Activated naive CD4-positive, alpha-beta T cell treated with anti-CD3 and anti-CD28 coated beads for 36 hours (primary cell): Measurements from ENCODE around the gene AP3B1. TPM values are rescaled to one million over a fixed set of nuclear protein-coding genes. Genes with fewer than 3 reads are reported as not detected.

ENCODE experiments used
- CTCF ChIA-PET: fragments of 350-600 bp; sonication (Branson Sonifier 250); formaldehyde crosslinking; loops from one replicate; lab custom pipeline; 2021; ENCODE audit warnings: antibody characterized with exemption; lab: Charles Lee
- DNase-seq: peaks from one replicate; pipeline ENCODE4 v3.0.0-alpha.2; 2020
- H3K27ac Mint-ChIP-seq: one replicate; pipeline ENCODE4 v1.8.0; 2021; ENCODE audit warnings: mild to moderate bottlenecking, mixed read lengths
- H3K27me3 Mint-ChIP-seq: one replicate; pipeline ENCODE4 v1.8.0; 2021; ENCODE audit warnings: low read depth, mixed read lengths
- H3K36me3 Mint-ChIP-seq: one replicate; pipeline ENCODE4 v1.8.0; 2021; ENCODE audit warnings: low read depth, mixed read lengths
- H3K4me1 Mint-ChIP-seq: one replicate; pipeline ENCODE4 v1.8.0; 2021; ENCODE audit warnings: low read depth, mixed read lengths
- H3K4me3 Mint-ChIP-seq: one replicate; pipeline ENCODE4 v1.8.0; 2021; ENCODE audit warnings: mild to moderate bottlenecking, moderate library complexity, mixed read lengths
- H3K9me3 Mint-ChIP-seq: one replicate; pipeline ENCODE4 v1.8.0; 2021; ENCODE audit warnings: mixed read lengths
- intact Hi-C: fragments of 100-400 bp; cut with micrococcal nuclease; formaldehyde crosslinking; loops from one replicate; pipeline ENCODE4 v1.15.1; 2023
- total RNA-seq, 2 experiments: library from RNA; stranded (reverse); gene quantifications; one replicate each; pipeline ENCODE4 v1.2.3, GENCODE V29; 2021

The AP3B1 gene
- total RNA-seq, 2 experiments from 2014 or later, result 29.9 to 33.0 TPM

GRCh38 chr5:78286290-78286689 lies 8.2 kb downstream of the AP3B1 start:
- Mint-ChIP-seq H3K36me3 (peaks cover 10% of the 10 kb centered on the region), H3K27ac (no peak overlapping the region), H3K9me3 (no peaks in the 10 kb centered on the region), H3K4me3 (no peak overlapping the region), H3K27me3 (no peaks in the 10 kb centered on the region), H3K4me1 (peaks cover 47% of the 10 kb centered on the region)
- DNase-seq, result peak; percentile 7
- CTCF ChIA-PET, result no interaction called here
- intact Hi-C loops, result no loop called here

GRCh38 chr5:78283802-78284201 lies 10.7 kb downstream of the AP3B1 start:
- CTCF ChIA-PET, result interaction anchor here (0.5 to 1.4 kb wide), 3 partner anchors 12 to 16 kb away, joined by 4 read pairs; no protein-coding TSS in a partner anchor
- DNase-seq, result no peak
- Mint-ChIP-seq H3K36me3 (peaks cover 10% of the 10 kb centered on the region), H3K27me3 (no peaks in the 10 kb centered on the region), H3K4me3 (no peak overlapping the region), H3K27ac (no peak overlapping the region), H3K9me3 (no peaks in the 10 kb centered on the region), H3K4me1 (peaks cover 31% of the 10 kb centered on the region)
- intact Hi-C loops, result no loop called here

GRCh38 chr5:78283105-78283504 lies 11.4 kb downstream of the AP3B1 start:
- H3K27ac Mint-ChIP-seq, result no peak overlapping the region
- no peaks in the 10 kb centered on the region for H3K9me3 Mint-ChIP-seq
- H3K27me3 Mint-ChIP-seq, result no peaks in the 10 kb centered on the region
- H3K36me3 Mint-ChIP-seq, result peaks cover 10% of the 10 kb centered on the region
- DNase-seq, result no peak
- H3K4me1 Mint-ChIP-seq, result peaks cover 31% of the 10 kb centered on the region
- CTCF ChIA-PET, result no interaction called here
- no peak overlapping the region for H3K4me3 Mint-ChIP-seq
- intact Hi-C loops, result no loop called here

GRCh38 chr5:78280261-78280660 lies 14.2 kb downstream of the AP3B1 start:
- Mint-ChIP-seq H3K27me3 (no peaks in the 10 kb centered on the region), H3K4me1 (peaks cover 19% of the 10 kb centered on the region), H3K9me3 (no peaks in the 10 kb centered on the region), H3K36me3 (peaks cover 2% of the 10 kb centered on the region), H3K4me3 (no peak overlapping the region), H3K27ac (no peak overlapping the region)
- intact Hi-C loops, result no loop called here
- no peak for DNase-seq
- CTCF ChIA-PET, result no interaction called here

- Mint-ChIP-seq H3K4me3 (no peak overlapping the region), H3K36me3 (no peaks in the 10 kb centered on the region), H3K9me3 (no peaks in the 10 kb centered on the region), H3K4me1 (peaks cover 16% of the 10 kb centered on the region), H3K27me3 (no peaks in the 10 kb centered on the region), H3K27ac (no peak overlapping the region)
- intact Hi-C loops, result no loop called here
- CTCF ChIA-PET, result no interaction called here
- DNase-seq, result no peak
Measured at GRCh38 chr5:78279194-78279593, 15.3 kb downstream of the AP3B1 start.

GRCh38 chr5:78277715-78278114 lies 16.8 kb downstream of the AP3B1 start:
- no peaks in the 10 kb centered on the region for H3K36me3 Mint-ChIP-seq

GRCh38 chr5:78275998-78276543 lies 18.4 kb downstream of the AP3B1 start:
- Mint-ChIP-seq H3K4me1 (peaks cover 10% of the 10 kb centered on the region), H3K27ac (no peak overlapping the region), H3K27me3 (no peaks in the 10 kb centered on the region), H3K9me3 (no peaks in the 10 kb centered on the region), H3K36me3 (peaks cover 3% of the 10 kb centered on the region), H3K4me3 (no peak overlapping the region)
- DNase-seq, result no peak
- CTCF ChIA-PET, result interaction anchor here (0.8 kb wide), 1 partner anchor 13 kb away, joined by 4 read pairs; no protein-coding TSS in a partner anchor
- intact Hi-C loops, result no loop called here

More at GRCh38 chr5:78277715-78278114, 16.8 kb downstream of the AP3B1 start:
- intact Hi-C loops, result no loop called here
- peaks cover 10% of the 10 kb centered on the region for H3K4me1 Mint-ChIP-seq
- CTCF ChIA-PET, result interaction anchor here (1.6 kb wide), 1 partner anchor 32 kb away, joined by 3 read pairs; no protein-coding TSS in a partner anchor
- H3K9me3 Mint-ChIP-seq, result no peaks in the 10 kb centered on the region
- no peak overlapping the region for H3K27ac Mint-ChIP-seq
- no peak for DNase-seq
- H3K27me3 Mint-ChIP-seq, result no peaks in the 10 kb centered on the region
- no peak overlapping the region for H3K4me3 Mint-ChIP-seq

- H3K36me3 Mint-ChIP-seq, result peaks cover 3% of the 10 kb centered on the region
Measured at GRCh38 chr5:78274540-78275197, 19.8 kb downstream of the AP3B1 start.

GRCh38 chr5:78273436-78273835 lies 21.1 kb downstream of the AP3B1 start:
- peaks cover 3% of the 10 kb centered on the region for H3K36me3 Mint-ChIP-seq
- H3K4me3 Mint-ChIP-seq, result no peak overlapping the region
- H3K27me3 Mint-ChIP-seq, result no peaks in the 10 kb centered on the region
- peaks cover 14% of the 10 kb centered on the region for H3K4me1 Mint-ChIP-seq
- no peak for DNase-seq
- H3K27ac Mint-ChIP-seq, result no peak overlapping the region
- CTCF ChIA-PET, result interaction anchor here (1.2 kb wide), 1 partner anchor 543 kb away, joined by 3 read pairs; no protein-coding TSS in a partner anchor
- intact Hi-C loops, result no loop called here
- H3K9me3 Mint-ChIP-seq, result no peaks in the 10 kb centered on the region

More at GRCh38 chr5:78274540-78275197, 19.8 kb downstream of the AP3B1 start:
- Mint-ChIP-seq H3K4me3 (no peak overlapping the region), H3K27me3 (no peaks in the 10 kb centered on the region), H3K27ac (no peak overlapping the region), H3K4me1 (peaks cover 10% of the 10 kb centered on the region), H3K9me3 (no peaks in the 10 kb centered on the region)
- no peak for DNase-seq
- intact Hi-C loops, result no loop called here
- CTCF ChIA-PET, result no interaction called here

GRCh38 chr5:78271766-78272165 lies 22.7 kb downstream of the AP3B1 start:
- H3K4me1 Mint-ChIP-seq, result peaks cover 9% of the 10 kb centered on the region
- H3K36me3 Mint-ChIP-seq, result peaks cover 3% of the 10 kb centered on the region
- CTCF ChIA-PET, result no interaction called here
- no peak for DNase-seq
- no peaks in the 10 kb centered on the region for H3K27me3 Mint-ChIP-seq
- intact Hi-C loops, result no loop called here
- H3K27ac Mint-ChIP-seq, result no peak overlapping the region
- no peak overlapping the region for H3K4me3 Mint-ChIP-seq
- H3K9me3 Mint-ChIP-seq, result no peaks in the 10 kb centered on the region

- no peak for DNase-seq
- Mint-ChIP-seq H3K4me1 (peaks cover 11% of the 10 kb centered on the region), H3K9me3 (no peaks in the 10 kb centered on the region), H3K27ac (no peak overlapping the region), H3K27me3 (no peaks in the 10 kb centered on the region), H3K36me3 (peaks cover 17% of the 10 kb centered on the region), H3K4me3 (no peak overlapping the region)
- intact Hi-C loops, result loop anchor here (5.0 to 10.0 kb wide), 2 partner anchors 402 to 1124 kb away; no protein-coding TSS in a partner anchor
- CTCF ChIA-PET, result interaction anchor here (0.7 kb wide), 2 partner anchors 76 to 106 kb away, joined by 3 read pairs; no protein-coding TSS in a partner anchor
Measured at GRCh38 chr5:78269088-78269703, 25.3 kb downstream of the AP3B1 start.

- intact Hi-C loops, result loop anchor here (5.0 to 10.0 kb wide), 2 partner anchors 401 to 1124 kb away; no protein-coding TSS in a partner anchor
- Mint-ChIP-seq H3K4me3 (no peak overlapping the region), H3K27me3 (no peaks in the 10 kb centered on the region), H3K27ac (no peak overlapping the region), H3K4me1 (peaks cover 6% of the 10 kb centered on the region), H3K36me3 (peaks cover 21% of the 10 kb centered on the region), H3K9me3 (no peaks in the 10 kb centered on the region)
- CTCF ChIA-PET, result interaction anchor here (1.5 kb wide), 1 partner anchor 16 kb away, joined by 4 read pairs; no protein-coding TSS in a partner anchor
- DNase-seq, result no peak
Measured at GRCh38 chr5:78268356-78268755, 26.1 kb downstream of the AP3B1 start.
